GM10266 (cell line): ENCODE data around the gene TMEM18.

ENCODE experiments used
- DNase-seq: peaks from one replicate; pipeline ENCODE4 v3.0.0; 2012; ENCODE audit errors: extremely low spot score
- TF ChIP-seq, protein P1 (sequence below): IDR thresholded peaks from 2 replicates; pipeline ENCODE4 v1.5.1; 2012; ENCODE audit warnings: mild to moderate bottlenecking, low read depth; ENCODE audit not compliant: control insufficient read depth, insufficient read depth; ENCODE audit errors: missing control alignments

Gene TMEM18

GRCh38 chr2:621303-622099 is 55.7 kb downstream of the TMEM18 start:
- no peak for DNase-seq
- TF ChIP-seq, protein P1, sequence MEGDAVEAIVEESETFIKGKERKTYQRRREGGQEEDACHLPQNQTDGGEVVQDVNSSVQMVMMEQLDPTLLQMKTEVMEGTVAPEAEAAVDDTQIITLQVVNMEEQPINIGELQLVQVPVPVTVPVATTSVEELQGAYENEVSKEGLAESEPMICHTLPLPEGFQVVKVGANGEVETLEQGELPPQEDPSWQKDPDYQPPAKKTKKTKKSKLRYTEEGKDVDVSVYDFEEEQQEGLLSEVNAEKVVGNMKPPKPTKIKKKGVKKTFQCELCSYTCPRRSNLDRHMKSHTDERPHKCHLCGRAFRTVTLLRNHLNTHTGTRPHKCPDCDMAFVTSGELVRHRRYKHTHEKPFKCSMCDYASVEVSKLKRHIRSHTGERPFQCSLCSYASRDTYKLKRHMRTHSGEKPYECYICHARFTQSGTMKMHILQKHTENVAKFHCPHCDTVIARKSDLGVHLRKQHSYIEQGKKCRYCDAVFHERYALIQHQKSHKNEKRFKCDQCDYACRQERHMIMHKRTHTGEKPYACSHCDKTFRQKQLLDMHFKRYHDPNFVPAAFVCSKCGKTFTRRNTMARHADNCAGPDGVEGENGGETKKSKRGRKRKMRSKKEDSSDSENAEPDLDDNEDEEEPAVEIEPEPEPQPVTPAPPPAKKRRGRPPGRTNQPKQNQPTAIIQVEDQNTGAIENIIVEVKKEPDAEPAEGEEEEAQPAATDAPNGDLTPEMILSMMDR, result no peak

- no peak for DNase-seq
- TF ChIP-seq, protein P1, result no peak
Observed at GRCh38 chr2:620471-621302, 56.5 kb downstream of the TMEM18 start.

DNA sequence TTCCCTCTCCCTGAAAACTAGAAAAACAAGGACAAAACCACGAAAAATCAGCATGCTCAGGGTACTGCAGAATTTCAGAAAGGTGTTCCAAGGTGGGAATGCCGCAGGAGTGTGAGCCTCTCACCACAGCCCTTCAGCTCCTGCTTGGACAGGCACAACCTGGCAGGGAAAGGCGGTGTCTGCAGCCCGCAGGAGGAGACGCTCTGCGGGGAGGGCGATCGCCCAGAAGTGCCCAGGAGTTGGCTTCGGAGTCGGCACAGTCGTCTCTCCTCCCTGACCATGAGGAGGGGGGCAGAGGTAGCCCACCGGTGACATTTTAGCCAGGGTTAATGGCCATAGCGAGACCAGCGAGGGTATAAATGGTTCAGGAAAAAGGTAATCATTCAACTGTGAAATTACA is 57.2 kb downstream of the TMEM18 start:
- DNase-seq, result no peak
- TF ChIP-seq, protein P1, result no peak

- TF ChIP-seq, protein P1, result no peak
- no peak for DNase-seq
Observed at GRCh38 chr2:618422-618990, 58.7 kb downstream of the TMEM18 start.

DNA sequence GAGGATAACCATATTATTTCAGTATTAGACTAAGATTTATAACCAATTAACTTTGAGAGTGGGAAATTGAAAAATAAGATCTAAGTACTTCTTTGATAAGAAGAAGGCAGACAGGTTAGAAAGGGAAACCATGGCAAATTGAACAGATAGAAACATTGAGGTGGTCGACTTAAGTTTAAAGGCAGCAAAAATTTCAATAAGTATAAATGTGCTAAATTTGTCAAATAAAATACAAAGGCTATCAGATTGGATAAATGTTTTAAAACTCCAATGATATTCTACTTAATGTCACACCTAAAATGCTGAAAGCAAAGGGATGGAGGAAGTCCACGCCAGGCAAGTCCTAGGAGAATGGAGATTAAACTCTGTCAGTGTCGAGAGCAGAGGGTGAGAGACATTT is 59.2 kb downstream of the TMEM18 start:
- TF ChIP-seq, protein P1, result no peak
- no peak for DNase-seq
